H1 (cell line): Measurements from ENCODE around the gene LAMP1. TPM values are rescaled to one million over a fixed set of nuclear protein-coding genes. Genes with fewer than 3 reads are reported as not detected.

Source experiments
- CTCF ChIA-PET: fragments of 300-600 bp; sonication (Branson Sonifier 250); formaldehyde crosslinking; loops from one replicate; lab custom pipeline; 2021; ENCODE audit not compliant: partially characterized antibody; lab: Charles Lee
- POLR2A ChIA-PET: fragments of 300-600 bp; sonication (Branson Sonifier 250); formaldehyde crosslinking; loops from one replicate; lab custom pipeline; 2021; ENCODE audit warnings: inconsistent platforms; ENCODE audit not compliant: partially characterized antibody; lab: Charles Lee
- DNase-seq, 2 experiments: peaks; one replicate each; pipeline versions ENCODE4 v3.0.0 to v3.0.0-alpha.2; 2010 to 2022; ENCODE audit warnings: low spot score in 2 of 2, low read depth in 1 of 2, mixed read lengths in 1 of 2
- FAIRE-seq: peaks from 2 replicates; lab custom pipeline; 2011; peaks lifted over from hg19 to GRCh38; lab: Jason Lieb, UNC
- H2AFZ ChIP-seq: 2 replicates; pipeline ENCODE4 v1.8.1; 2012; ENCODE audit warnings: low read length, inconsistent platforms
- H2AK5ac ChIP-seq: 2 replicates; pipeline ENCODE4 v1.6.1; 2013; ENCODE audit warnings: low read depth, low read length
- H2BK120ac ChIP-seq: replicated peaks from 2 replicates; pipeline ENCODE3; 2013; ENCODE audit warnings: low read depth, low read length, inconsistent platforms
- H2BK12ac ChIP-seq: 2 replicates; pipeline ENCODE4 v1.6.1; 2013; ENCODE audit warnings: low read depth, low read length
- H2BK15ac ChIP-seq: 2 replicates; pipeline ENCODE4 v1.6.1; 2013; ENCODE audit warnings: low read length
- H2BK20ac ChIP-seq: 2 replicates; pipeline ENCODE4 v1.6.1; 2013; ENCODE audit warnings: low read length
- H2BK5ac ChIP-seq: 2 replicates; pipeline ENCODE4 v1.6.1; 2013; ENCODE audit warnings: low read depth, low read length
- H3K14ac ChIP-seq: 2 replicates; pipeline ENCODE4 v1.6.1; 2013; ENCODE audit warnings: inconsistent platforms; ENCODE audit not compliant: insufficient read length
- H3K18ac ChIP-seq: 2 replicates; pipeline ENCODE4 v1.6.1; 2013; ENCODE audit warnings: low read length; ENCODE audit errors: extremely low read depth
- H3K23ac ChIP-seq: 2 replicates; pipeline ENCODE4 v1.6.1; 2013; ENCODE audit warnings: inconsistent platforms; ENCODE audit not compliant: insufficient read length
- H3K23me2 ChIP-seq: 2 replicates; pipeline ENCODE4 v1.6.1; 2013; ENCODE audit warnings: low read depth, low read length
- H3K27ac ChIP-seq: 2 replicates; pipeline ENCODE4 v1.6.1; 2011; ENCODE audit warnings: low read depth, low read length, inconsistent platforms
- H3K27me3 ChIP-seq, 4 experiments: replicated peaks in 1 of 4; 1 replicate in 1 of 4; 2 replicates in 3 of 4; pipeline versions ENCODE4 v1.6.1 to v1.8.1; 2011 to 2013; ENCODE audit warnings: low read length in 3 of 4, mild to moderate bottlenecking in 3 of 4, inconsistent platforms in 2 of 4, mixed read lengths in 2 of 4, moderate library complexity in 1 of 4; ENCODE audit not compliant: control insufficient read depth in 3 of 4, insufficient read depth in 3 of 4; ENCODE audit errors: extremely low read depth in 1 of 4
- H3K36me3 ChIP-seq, 4 experiments: 2 replicates each; pipeline versions ENCODE4 v1.6.1 to v1.8.1; 2011 to 2013; ENCODE audit warnings: mild to moderate bottlenecking in 4 of 4, low read length in 3 of 4, moderate library complexity in 2 of 4, control low read depth in 1 of 4, inconsistent platforms in 1 of 4; ENCODE audit not compliant: insufficient read depth in 4 of 4, control insufficient read depth in 2 of 4
- H3K4ac ChIP-seq: replicated peaks from 2 replicates; pipeline ENCODE3; 2013; ENCODE audit warnings: low read length, low read depth, mixed read lengths, inconsistent platforms; ENCODE audit not compliant: insufficient read length
- H3K4me1 ChIP-seq, 4 experiments: replicated peaks in 1 of 4; 1 replicate in 1 of 4; 2 replicates in 3 of 4; pipeline versions ENCODE4 v1.6.1 to v1.8.1; 2011 to 2013; ENCODE audit warnings: low read length in 3 of 4, inconsistent platforms in 2 of 4, mixed read lengths in 1 of 4; ENCODE audit not compliant: insufficient read depth in 4 of 4, control insufficient read depth in 3 of 4
- H3K4me2 ChIP-seq, 2 experiments: 2 replicates each; pipeline versions ENCODE4 v1.6.1 to v1.8.1; 2011 to 2013; ENCODE audit warnings: low read depth in 2 of 2, low read length in 2 of 2, control low read depth in 1 of 2, inconsistent platforms in 1 of 2, mild to moderate bottlenecking in 1 of 2; ENCODE audit not compliant: insufficient read depth in 1 of 2
- H3K4me3 ChIP-seq, 4 experiments: fragments of 200-600, 300-600 bp in 1 of 4; sonication (generic), shearing (Covaris generic), sonication (Bioruptor Twin) in 1 of 4; 2 replicates each; pipeline versions ENCODE4 v1.5.1 to v1.8.1; 2011 to 2016; ENCODE audit warnings: low read length in 4 of 4, low read depth in 3 of 4, control low read depth in 2 of 4, inconsistent platforms in 2 of 4, mild to moderate bottlenecking in 2 of 4, mixed read lengths in 1 of 4, moderate library complexity in 1 of 4; ENCODE audit not compliant: insufficient read depth in 2 of 4; ENCODE audit errors: extremely low read depth in 1 of 4
- H3K56ac ChIP-seq: replicated peaks from 2 replicates; pipeline ENCODE3; 2013; ENCODE audit warnings: low read depth, mild to moderate bottlenecking, mixed read lengths, low read length, inconsistent platforms; ENCODE audit not compliant: insufficient read length
- H3K79me1 ChIP-seq: 2 replicates; pipeline ENCODE4 v1.6.1; 2013; ENCODE audit warnings: low read depth, low read length, control low read depth
- H3K79me2 ChIP-seq, 2 experiments: 2 replicates each; pipeline versions ENCODE4 v1.6.1 to v1.8.1; 2012 to 2013; ENCODE audit warnings: low read length in 2 of 2, mild to moderate bottlenecking in 2 of 2, inconsistent platforms in 1 of 2; ENCODE audit not compliant: insufficient read depth in 2 of 2, control insufficient read depth in 1 of 2
- H3K9ac ChIP-seq, 4 experiments: replicated peaks in 1 of 4; 1 replicate in 1 of 4; 2 replicates in 3 of 4; pipeline versions ENCODE4 v1.6.1 to v1.8.1; 2011 to 2013; ENCODE audit warnings: low read depth in 3 of 4, low read length in 3 of 4, control low read depth in 2 of 4, mild to moderate bottlenecking in 2 of 4, moderate library complexity in 2 of 4, inconsistent platforms in 1 of 4; ENCODE audit errors: extremely low read depth in 1 of 4
- H3K9me3 ChIP-seq, 2 experiments: 2 replicates each; pipeline versions ENCODE4 v1.6.1 to v1.8.1; 2012 to 2013; ENCODE audit warnings: mild to moderate bottlenecking in 2 of 2, moderate library complexity in 2 of 2, control low read depth in 1 of 2, inconsistent platforms in 1 of 2, low read depth in 1 of 2, low read length in 1 of 2, mixed read lengths in 1 of 2; ENCODE audit not compliant: insufficient read depth in 2 of 2
- H4K20me1 ChIP-seq, 2 experiments: replicated peaks in 1 of 2; 2 replicates each; pipeline versions ENCODE3 to v1.8.1; 2011 to 2013; ENCODE audit warnings: inconsistent platforms in 2 of 2, low read length in 2 of 2, mild to moderate bottlenecking in 1 of 2; ENCODE audit not compliant: insufficient read depth in 2 of 2, control insufficient read depth in 1 of 2
- H4K5ac ChIP-seq: 2 replicates; pipeline ENCODE4 v1.6.1; 2013; ENCODE audit warnings: low read length, low read depth, mixed read lengths, inconsistent platforms; ENCODE audit not compliant: insufficient read length
- H4K8ac ChIP-seq: 2 replicates; pipeline ENCODE4 v1.8.0; 2013; ENCODE audit warnings: mild to moderate bottlenecking, moderate library complexity, low read length, inconsistent platforms; ENCODE audit not compliant: insufficient read depth; ENCODE audit errors: extremely low read depth
- H4K91ac ChIP-seq: replicated peaks from 2 replicates; pipeline ENCODE3; 2013; ENCODE audit warnings: low read length, mixed read lengths, inconsistent platforms; ENCODE audit not compliant: insufficient read length
- CBX8 ChIP-seq: fragments of 300-800, 300-1000 bp; sonication (generic); IDR thresholded peaks from 2 replicates; pipeline ENCODE4 v1.7.1; 2016; ENCODE audit warnings: low read depth, low read length, borderline replicate concordance
- CTCF ChIP-seq, 3 experiments: IDR thresholded peaks; 1 replicate in 2 of 3; 2 replicates in 1 of 3; pipeline versions ENCODE4 v1.5.1 to v1.6.1; 2011; ENCODE audit warnings: low read length in 3 of 3, mild to moderate bottlenecking in 3 of 3, inconsistent platforms in 2 of 3, low read depth in 1 of 3, moderate library complexity in 1 of 3; ENCODE audit not compliant: insufficient read depth in 1 of 3; ENCODE audit errors: control extremely low read depth in 1 of 3
- RFX5 ChIP-seq: IDR thresholded peaks from 2 replicates; pipeline ENCODE4 v1.6.1; 2011; ENCODE audit warnings: low read depth, low read length, improper control_type of control experiment, borderline replicate concordance
- SAP30 ChIP-seq: fragments of 300-600 bp; sonication (generic); IDR thresholded peaks from 2 replicates; pipeline ENCODE4 v1.7.1; 2012; ENCODE audit warnings: low read length, moderate library complexity, mild to moderate bottlenecking, inconsistent platforms; ENCODE audit not compliant: insufficient read depth, insufficient replicate concordance
- WGBS, 2 experiments: shearing (Covaris generic) in 1 of 2; methylation state at CpG; one replicate each; pipeline versions ENCODE4 v1.1.6 to v1.1.7; 2013 to 2015; ENCODE audit warnings: low lambda C conversion rate in 2 of 2, mixed read lengths in 2 of 2, inconsistent platforms in 1 of 2, low coverage in 1 of 2, missing lambda C conversion rate in 1 of 2; ENCODE audit not compliant: insufficient replicate concordance in 2 of 2, insufficient coverage in 1 of 2, insufficient read length in 1 of 2; ENCODE audit errors: extremely low coverage in 1 of 2, missing lambda C conversion rate in 1 of 2; 5-methylcytosine and 5-hydroxymethylcytosine counted together
- polyA plus RNA-seq, 7 experiments: library from polyadenylated mRNA; depleted of rRNA in 3 of 7; stranded (reverse) in 5 of 7; unstranded in 2 of 7; fragments of >200 nt in 5 of 7; fragments of 200-250 nt in 2 of 7; gene quantifications; 1 replicate in 5 of 7; 2 replicates in 1 of 7; 4 replicates in 1 of 7; pipeline versions ENCODE4 v1.2.1 to v1.2.3, GENCODE V29; 2011 to 2013; ENCODE audit warnings: missing spikeins in 2 of 7, mixed read lengths in 2 of 7
- total RNA-seq: library from RNA; stranded (reverse); fragmentation: NEBNext Ultra II Directional; extraction: Animal tissue kit (Norgen Biotek cat#: 25700); gene quantifications from 2 replicates; pipeline ENCODE4 v1.2.1, GENCODE V29; 2021

LAMP1 gene
- total and polyA plus RNA-seq, 2 of the 8 experiments (the other 6 are each of a cell fraction or from before 2014, with no cell fraction given), result 97.6 to 140 TPM

- FAIRE-seq (no peak), DNase-seq (no peak)
- H3K9ac ChIP-seq, result no peak overlapping the region
- H2BK5ac ChIP-seq, result no peak overlapping the region
- no peak overlapping the region for H3K23ac ChIP-seq
- no peak overlapping the region for H3K4ac ChIP-seq
- no peaks in the 10 kb centered on the region for H3K23me2 ChIP-seq
- no peaks in the 10 kb centered on the region for H3K4me1 ChIP-seq
- no peaks in the 10 kb centered on the region for H3K27me3 ChIP-seq
- no peak overlapping the region for H3K18ac ChIP-seq
- H3K56ac ChIP-seq, result no peak overlapping the region
- CTCF ChIA-PET, result interaction anchor here (1.4 kb wide), 1 partner anchor 38 kb away, joined by 3 read pairs; no protein-coding TSS in a partner anchor
- H2BK12ac ChIP-seq, result no peak overlapping the region
- no peak overlapping the region for H4K91ac ChIP-seq
- WGBS, 2 experiments, result 89% methylated on average over 13 of the region's 13 CpGs; no CpG with 5 or more reads in 1 of the 2 experiments
- H3K79me1 ChIP-seq, result no peaks in the 10 kb centered on the region; the same call in 1 of the 2 replicates
- H3K36me3 ChIP-seq, result peaks cover 10 to 57% (median 35%) of the 10 kb centered on the region in 4 experiments; a peak in 7 of 8 replicates
- no peak overlapping the region for H2BK15ac ChIP-seq
- H2AFZ ChIP-seq, result no peak overlapping the region
- H3K14ac ChIP-seq, result no peak overlapping the region
- H3K4me3 ChIP-seq, result no peak overlapping the region
- no peak overlapping the region for H4K5ac ChIP-seq
- POLR2A ChIA-PET, result interaction anchor here (1.2 to 1.8 kb wide), 2 partner anchors 9 to 10 kb away, joined by 3 to 4 read pairs; no protein-coding TSS in a partner anchor
- H4K8ac ChIP-seq, result no peak overlapping the region
- no peak overlapping the region for H3K4me2 ChIP-seq
- peaks cover 0 to 4% of the 10 kb centered on the region in 2 experiments for H4K20me1 ChIP-seq
- TF ChIP-seq CBX8 (no peak), CTCF (IDR thresholded peaks at IDR 0.05; ENCODE audit: control extremely low read depth in 1 of 3, insufficient read depth in 1 of 3, low read depth in 1 of 3, low read length in 3 of 3) (no peak), RFX5 (no peak), SAP30 (no peak)
- H3K79me2 ChIP-seq, result no peaks in the 10 kb centered on the region
- H3K27ac ChIP-seq, result no peak overlapping the region
- H2BK20ac ChIP-seq, result no peak overlapping the region
- no peak overlapping the region for H2BK120ac ChIP-seq
- no peak overlapping the region for H2AK5ac ChIP-seq
- no peaks in the 10 kb centered on the region for H3K9me3 ChIP-seq
These were observed 36.0 kb upstream of the LAMP1 start for GRCh38 chr13:113260996-113261395.
